Kidney (tissue), 14 donors: ENCODE data around the gene LY6G6C. TPM values are rescaled to one million over a fixed set of nuclear protein-coding genes. Genes with fewer than 3 reads are reported as not detected.

Experiments used
- DNase-seq, 5 donors: peaks; one replicate each; pipeline ENCODE4 v3.0.0-alpha.2; 2013 to 2020
- FAIRE-seq: peaks from 2 replicates; lab custom pipeline; 2012; peaks lifted over from hg19 to GRCh38; lab: Jason Lieb, UNC
- H3K27ac ChIP-seq, 2 donors: one replicate each; pipeline ENCODE4 v1.7.0; 2013; ENCODE audit warnings: low read depth in 2 of 2, low read length in 2 of 2, inconsistent platforms in 1 of 2
- H3K27me3 ChIP-seq: one replicate; pipeline ENCODE4 v1.7.1; 2013; ENCODE audit warnings: low read length, inconsistent platforms; ENCODE audit not compliant: control insufficient read depth, insufficient read depth
- H3K36me3 ChIP-seq, 3 donors: one replicate each; pipeline versions ENCODE4 v1.7.0 to v1.7.1; 2013; ENCODE audit warnings: low read length in 3 of 3, control low read depth in 1 of 3, inconsistent platforms in 1 of 3; ENCODE audit not compliant: insufficient read depth in 3 of 3, control insufficient read depth in 2 of 3
- H3K4me1 ChIP-seq, 3 donors: one replicate each; pipeline versions ENCODE4 v1.7.0 to v1.7.1; 2013; ENCODE audit warnings: low read length in 3 of 3, inconsistent platforms in 1 of 3, low read depth in 1 of 3; ENCODE audit not compliant: control insufficient read depth in 2 of 3, insufficient read depth in 2 of 3
- H3K4me3 ChIP-seq, 3 donors: one replicate each; pipeline versions ENCODE4 v1.7.0 to v1.8.1; 2013; ENCODE audit warnings: low read length in 3 of 3, control low read depth in 1 of 3, inconsistent platforms in 1 of 3
- H3K9ac ChIP-seq, 3 donors: one replicate each; pipeline versions ENCODE4 v1.7.0 to v1.7.1; 2013; ENCODE audit warnings: low read length in 3 of 3, control low read depth in 1 of 3, inconsistent platforms in 1 of 3
- H3K9me3 ChIP-seq, 3 donors: one replicate each; pipeline versions ENCODE4 v1.7.0 to v1.7.1; 2013; ENCODE audit warnings: low read length in 3 of 3, control low read depth in 1 of 3, inconsistent platforms in 1 of 3; ENCODE audit not compliant: control insufficient read depth in 2 of 3, insufficient read depth in 1 of 3
- CTCF ChIP-seq: IDR thresholded peaks from 3 replicates; pipeline ENCODE4 v1.5.1; 2012; ENCODE audit warnings: mild to moderate bottlenecking, moderate library complexity, borderline replicate concordance; ENCODE audit not compliant: insufficient read depth; ENCODE audit errors: extremely low read depth
- intact Hi-C: fragments of 100-400 bp; cut with DNase I; formaldehyde crosslinking; loops from one replicate; pipeline ENCODE4 v1.11.1; 2022
- polyA plus RNA-seq: library from polyadenylated mRNA; stranded (reverse); fragments of 350-450 nt; fragmentation: Illumina TruSeq; extraction: RNeasy Lipid Tissue Mini Kit (QIAGEN cat#74804); gene quantifications from one replicate; pipeline ENCODE4 v1.2.3, GENCODE V29; 2014; ENCODE audit warnings: low read depth, low replicate concordance; ENCODE audit not compliant: insufficient read depth
- total RNA-seq: library from RNA; stranded (reverse); fragmentation: NEBNext Ultra II Directional; extraction: Animal tissue kit (Norgen Biotek cat#: 25700); gene quantifications from one replicate; pipeline ENCODE4 v1.2.1, GENCODE V29; 2021
- donor health status: control.
- donor health status: control.
- donor health status: control.
- donor health status: control.
- donor health status: control.
- donor health status: DM: yes; HTN: yes; CAD: no.
- donor health status: Normal renal cell carcinoma (clear cell type).

Gene LY6G6C
- total and polyA plus RNA-seq, 2 donors from 2014 or later = not detected

- Histone ChIP-seq H3K9ac (no peak overlapping the region), H3K9me3 (no peaks in the 10 kb centered on the region), H3K4me1 (peaks cover 0 to 24% (median 7%) of the 10 kb centered on the region in 3 donors), H3K36me3 (peaks cover 2 to 39% (median 20%) of the 10 kb centered on the region in 3 donors), H3K4me3 (no peak overlapping the region), H3K27me3 (no peaks in the 10 kb centered on the region), H3K27ac (no peak overlapping the region)
- peak in 1 of 5 donors; percentile 3 for DNase-seq
- FAIRE-seq = no peak
- no peak for TF ChIP-seq CTCF
- intact Hi-C loops = no loop called here
These were observed 10.5 kb upstream of the LY6G6C start for GRCh38 chr6:31732029-31732428.

- DNase-seq = peak in 1 of 5 donors; percentile 55
- H3K4me1 ChIP-seq = peaks cover 0 to 19% (median 0%) of the 10 kb centered on the region in 3 donors
- H3K9ac ChIP-seq = peak overlapping the region in 1 of 3 donors; percentile 2
- H3K9me3 ChIP-seq = no peaks in the 10 kb centered on the region
- H3K36me3 ChIP-seq = peaks cover 7 to 52% (median 26%) of the 10 kb centered on the region in 3 donors
- H3K27ac ChIP-seq = peak overlapping the region; percentile 99
- intact Hi-C loops = no loop called here
- no peak for FAIRE-seq
- TF ChIP-seq CTCF = no peak
- no peaks in the 10 kb centered on the region for H3K27me3 ChIP-seq
- H3K4me3 ChIP-seq = peak overlapping the region in 1 of 3 donors; percentile 37
These were observed 9.1 kb upstream of the LY6G6C start for GRCh38 chr6:31730631-31731086.

GRCh38 chr6:31729979-31730630 lies 8.6 kb upstream of the LY6G6C start:
- Histone ChIP-seq H3K9me3 (no peaks in the 10 kb centered on the region), H3K36me3 (peaks cover 7 to 52% (median 26%) of the 10 kb centered on the region in 3 donors), H3K27me3 (no peaks in the 10 kb centered on the region), H3K4me1 (peaks cover 0 to 19% (median 0%) of the 10 kb centered on the region in 3 donors), H3K4me3 (peak overlapping the region; percentile 94 to 98 (median 95)), H3K9ac (peak overlapping the region; percentile 42 to 98 (median 92)), H3K27ac (peak overlapping the region; percentile 99)
- TF ChIP-seq CTCF = no peak
- FAIRE-seq = no peak
- intact Hi-C loops = no loop called here
- peak; percentile 95 to 98 (median 97) for DNase-seq
